AG08395 (cell line): ENCODE data around the gene DYRK2.
A peak's percentile ranks its signal among the peaks of the same experiment; 100 is the strongest.

ENCODE experiments used
- DNase-seq: peaks from one replicate; pipeline ENCODE4 v3.0.0; 2012; ENCODE audit warnings: mixed read lengths, low spot score

Gene DYRK2

GRCh38 chr12:67648521-67649260 lies at the start of gene DYRK2:
Gene DYRK2 (plus strand): TSS chr12:67648745. CDS start chr12:67649134, 389 bp downstream.
- peak; percentile 83 for DNase-seq

- no peak for DNase-seq
Observed at GRCh38 chr12:67599691-67600090, 48.9 kb upstream of the DYRK2 start.

GRCh38 chr12:67601126-67601525 lies 47.4 kb upstream of the DYRK2 start:
- DNase-seq = no peak

GRCh38 chr12:67609226-67609870 lies 39.2 kb upstream of the DYRK2 start:
- no peak for DNase-seq

- no peak for DNase-seq
Observed at GRCh38 chr12:67613040-67613439, 35.5 kb upstream of the DYRK2 start.

- no peak for DNase-seq
Observed at GRCh38 chr12:67617629-67618028, 30.9 kb upstream of the DYRK2 start.

GRCh38 chr12:67618303-67618702 lies 30.2 kb upstream of the DYRK2 start:
- DNase-seq = no peak

- DNase-seq = no peak
Observed at GRCh38 chr12:67621112-67621511, 27.4 kb upstream of the DYRK2 start.

- DNase-seq = no peak
Observed at GRCh38 chr12:67621926-67622325, 26.6 kb upstream of the DYRK2 start.

GRCh38 chr12:67623259-67623658 lies 25.3 kb upstream of the DYRK2 start:
- DNase-seq = no peak

- DNase-seq = no peak
Observed at GRCh38 chr12:67624355-67624754, 24.2 kb upstream of the DYRK2 start.

- DNase-seq = no peak
Observed at GRCh38 chr12:67625004-67625403, 23.5 kb upstream of the DYRK2 start.

- DNase-seq = no peak
Observed at GRCh38 chr12:67626156-67626555, 22.4 kb upstream of the DYRK2 start.

- no peak for DNase-seq
Observed at GRCh38 chr12:67630373-67631088, 18.0 kb upstream of the DYRK2 start.

- no peak for DNase-seq
Observed at GRCh38 chr12:67632005-67632404, 16.5 kb upstream of the DYRK2 start.

GRCh38 chr12:67633024-67633610 lies 15.4 kb upstream of the DYRK2 start:
- no peak for DNase-seq

GRCh38 chr12:67633708-67634107 lies 14.8 kb upstream of the DYRK2 start:
- no peak for DNase-seq

GRCh38 chr12:67634303-67634761 lies 14.2 kb upstream of the DYRK2 start:
- DNase-seq = no peak

- no peak for DNase-seq
Observed at GRCh38 chr12:67637718-67638117, 10.8 kb upstream of the DYRK2 start.

- no peak for DNase-seq
Observed at GRCh38 chr12:67638694-67639093, 9.9 kb upstream of the DYRK2 start.

GRCh38 chr12:67640863-67641262 lies 7.7 kb upstream of the DYRK2 start:
- DNase-seq = peak; percentile 26

GRCh38 chr12:67645126-67645525 lies 3.4 kb upstream of the DYRK2 start:
- no peak for DNase-seq

- peak; percentile 70 for DNase-seq
Observed at GRCh38 chr12:67645601-67646000, 2.9 kb upstream of the DYRK2 start.
